Smooth muscle cell of the brain vasculature (primary cell): ENCODE results near the gene CCDC69.

ENCODE experiments used
- DNase-seq: peaks from one replicate; pipeline ENCODE4 v3.0.0-alpha.2; 2012; ENCODE audit warnings: low read depth, low spot score

The CCDC69 gene

DNA sequence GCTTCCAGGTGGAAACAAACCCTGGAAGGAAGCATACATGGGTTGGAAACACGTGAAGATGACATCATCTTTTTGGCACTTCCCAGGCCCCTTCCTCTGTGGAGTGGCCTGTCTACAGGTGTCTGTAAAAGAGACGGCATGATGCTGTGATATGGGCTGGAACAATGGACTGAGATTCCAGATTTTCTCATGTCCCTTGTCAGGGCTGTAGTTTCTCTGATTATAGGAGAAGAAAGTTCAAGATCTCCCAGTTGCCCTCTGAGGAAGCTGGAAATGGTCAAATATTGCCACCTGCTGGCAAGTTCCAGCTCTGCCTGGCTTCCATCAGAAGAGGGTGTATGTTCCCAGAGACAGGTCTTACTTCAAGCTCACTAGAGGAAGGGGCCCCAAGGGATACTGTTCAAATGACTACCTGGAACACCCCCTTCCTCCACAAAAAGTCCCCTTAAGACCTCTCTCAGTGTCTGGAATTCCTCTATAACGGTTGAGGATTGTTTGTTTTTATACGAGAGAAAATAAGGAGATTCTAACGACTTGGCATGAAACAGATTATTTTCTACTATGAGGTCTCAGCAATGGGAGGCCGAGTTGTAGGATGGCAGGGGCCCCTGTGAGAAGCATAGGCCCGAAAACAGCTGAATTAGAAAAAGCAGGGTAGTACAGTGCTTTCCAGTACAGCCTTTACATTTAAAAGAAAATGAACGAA is 59.1 kb downstream of the CCDC69 start:
- DNase-seq: peak; percentile 62

DNA sequence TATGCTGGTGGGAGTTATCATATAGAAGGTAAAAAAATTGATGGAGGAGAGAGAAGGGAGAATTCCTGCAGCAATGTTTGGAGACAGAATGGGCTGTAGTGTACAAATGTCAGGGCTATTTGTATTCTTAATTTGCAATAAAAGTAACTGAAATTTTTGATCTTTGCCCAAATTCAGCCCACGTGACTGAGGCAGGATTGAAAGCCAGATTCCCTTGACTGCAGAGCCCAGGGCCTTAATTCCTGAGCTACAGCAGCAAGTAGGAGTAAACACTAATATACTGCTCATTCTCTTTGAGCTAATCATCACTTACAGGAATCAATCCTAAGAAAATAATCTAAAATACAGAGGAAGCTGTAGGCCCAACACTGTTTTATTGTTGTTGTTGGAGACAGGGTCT is 61.1 kb downstream of the CCDC69 start:
- DNase-seq: no peak

DNA sequence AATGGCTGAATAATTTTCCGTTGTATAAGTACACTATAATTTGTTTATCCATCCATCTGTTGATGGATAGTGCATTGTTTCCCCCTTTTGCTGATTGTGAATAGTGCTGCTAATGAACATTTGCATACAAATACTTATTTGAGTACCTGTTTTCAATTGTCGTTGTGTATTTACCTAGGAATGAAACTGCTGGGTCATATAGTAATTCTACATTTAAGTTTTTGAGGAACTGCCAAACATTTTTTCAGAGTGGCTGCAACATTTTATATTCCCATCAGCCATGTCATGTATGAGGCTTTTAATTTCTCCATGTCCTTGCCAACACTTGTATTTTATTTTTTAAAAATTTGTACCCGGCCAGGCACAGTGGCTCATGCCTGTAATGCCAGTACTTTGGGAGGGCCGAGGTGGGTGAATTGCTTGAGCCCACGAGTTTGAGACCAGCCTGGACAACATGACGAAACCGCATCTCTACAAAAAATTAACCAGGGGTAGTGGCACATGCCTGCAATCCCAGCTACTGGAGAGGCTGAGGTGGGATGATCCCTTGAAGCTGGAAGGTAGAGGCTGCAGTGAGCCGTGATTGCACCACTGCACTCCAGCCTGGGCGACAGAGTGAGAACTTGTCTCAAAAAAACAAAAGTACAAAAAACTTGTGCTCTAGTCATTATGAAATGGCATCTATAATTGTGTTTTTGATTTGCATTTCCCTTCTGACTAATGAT is 64.1 kb downstream of the CCDC69 start:
- no peak for DNase-seq

DNA sequence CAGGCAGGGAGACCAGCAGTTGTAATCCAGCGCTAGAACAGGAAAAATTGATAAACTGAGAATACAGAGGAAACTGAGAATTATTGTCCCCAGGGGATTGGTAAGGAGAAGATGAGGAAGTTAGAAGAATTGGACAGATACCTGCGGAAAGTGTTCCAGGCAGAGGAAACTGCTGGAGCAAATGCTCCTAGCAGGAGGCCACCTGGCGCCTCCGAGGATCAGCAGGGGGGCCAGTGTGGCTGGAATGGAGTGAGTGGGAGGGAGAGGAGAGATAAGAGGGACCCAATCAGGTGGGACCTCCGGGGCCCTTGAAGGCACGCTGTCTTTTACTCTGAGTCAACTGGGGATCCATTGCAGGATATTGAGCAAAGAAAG is 65.6 kb downstream of the CCDC69 start:
- no peak for DNase-seq

DNA sequence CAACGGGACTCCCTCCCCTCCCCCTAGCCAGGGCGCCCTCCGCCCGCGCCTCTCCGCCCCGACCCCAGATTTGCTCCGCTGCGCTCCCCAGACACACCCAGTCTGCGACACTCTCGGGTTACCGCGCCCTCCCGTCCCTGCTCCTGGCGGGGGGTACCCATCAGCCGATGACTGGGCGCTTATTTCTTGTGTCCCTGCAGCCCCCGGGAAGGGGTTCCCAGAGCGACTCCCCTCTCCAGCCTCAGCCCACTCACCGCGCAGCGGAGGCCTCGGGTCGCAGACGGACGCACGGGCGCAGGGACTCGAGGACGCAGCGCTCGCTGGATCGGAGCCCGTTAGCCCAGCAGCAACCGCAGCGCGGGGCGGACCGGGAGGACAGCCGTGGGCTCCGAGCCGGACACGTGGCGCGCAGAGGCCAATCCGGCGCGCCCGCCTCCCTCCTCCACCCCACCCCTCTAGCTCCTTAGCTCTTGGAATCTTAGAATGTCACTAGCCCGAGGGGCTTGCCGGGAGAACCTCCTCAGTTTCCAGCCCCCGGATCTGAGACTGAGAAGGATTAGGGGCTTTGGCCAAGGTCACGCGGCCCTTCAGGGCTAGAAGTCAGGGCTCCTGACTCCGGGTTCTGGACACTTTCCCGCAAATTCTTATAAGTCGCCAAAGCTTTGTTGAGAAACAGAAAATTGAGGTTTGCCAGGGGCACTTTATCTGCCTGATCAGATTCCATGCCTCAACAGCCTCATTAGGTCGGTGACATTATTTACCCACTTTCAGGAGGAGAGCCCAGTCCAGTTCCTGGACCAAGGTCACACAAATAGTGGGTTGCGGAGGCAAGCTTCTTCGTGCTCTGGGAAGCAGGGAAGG is 66.2 kb downstream of the CCDC69 start, which contains the start of gene ANXA6:
ANXA6 (minus strand) TSS at position 354 of the 861 bp plus-strand sequence. CDS start 9,878 bp downstream, outside the sequence.
- DNase-seq: no peak

DNA sequence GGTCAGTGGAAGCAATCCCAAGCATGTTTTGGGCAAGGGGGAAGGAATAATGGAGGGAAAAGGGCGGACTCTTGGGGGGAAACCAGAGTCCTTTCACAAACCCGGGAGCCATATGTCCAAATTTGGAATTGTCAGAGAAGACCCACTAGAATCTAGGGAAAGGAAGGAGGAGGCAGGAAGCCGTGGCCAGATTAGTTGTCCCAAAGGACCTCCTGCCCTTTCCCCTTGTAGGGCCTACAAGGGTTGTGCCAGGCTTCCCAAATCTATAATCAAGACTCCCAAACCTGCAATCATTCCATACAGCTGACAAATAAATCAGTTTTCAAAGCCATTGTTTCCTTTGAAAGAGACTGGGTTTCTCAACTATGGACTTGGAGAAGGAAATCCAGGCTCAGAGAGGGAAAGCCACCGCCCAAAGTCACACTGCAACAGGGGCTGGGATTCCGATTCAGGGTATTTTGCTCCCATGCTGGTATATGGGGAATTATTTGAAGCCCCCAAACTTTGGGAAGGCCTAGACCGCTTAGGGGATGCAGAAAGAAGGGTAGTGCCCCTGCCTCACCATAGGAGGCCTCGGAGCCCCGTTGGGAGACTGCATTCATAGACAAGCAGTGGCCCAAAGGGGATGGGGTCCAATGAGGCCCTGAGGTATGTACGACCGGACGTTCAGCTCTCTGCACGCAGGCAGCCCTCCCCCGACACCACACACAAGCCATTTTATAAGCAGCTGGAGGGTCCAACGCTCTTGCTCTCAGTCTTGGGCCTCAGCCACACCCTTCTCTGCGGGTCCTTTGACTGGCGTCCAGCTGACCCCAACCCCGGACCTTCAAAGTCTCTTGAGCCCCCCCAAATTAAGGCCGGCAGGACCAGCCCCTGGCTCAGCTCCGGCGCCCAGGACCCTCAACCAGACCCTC is 67.1 kb downstream of the CCDC69 start:
- no peak for DNase-seq

DNA sequence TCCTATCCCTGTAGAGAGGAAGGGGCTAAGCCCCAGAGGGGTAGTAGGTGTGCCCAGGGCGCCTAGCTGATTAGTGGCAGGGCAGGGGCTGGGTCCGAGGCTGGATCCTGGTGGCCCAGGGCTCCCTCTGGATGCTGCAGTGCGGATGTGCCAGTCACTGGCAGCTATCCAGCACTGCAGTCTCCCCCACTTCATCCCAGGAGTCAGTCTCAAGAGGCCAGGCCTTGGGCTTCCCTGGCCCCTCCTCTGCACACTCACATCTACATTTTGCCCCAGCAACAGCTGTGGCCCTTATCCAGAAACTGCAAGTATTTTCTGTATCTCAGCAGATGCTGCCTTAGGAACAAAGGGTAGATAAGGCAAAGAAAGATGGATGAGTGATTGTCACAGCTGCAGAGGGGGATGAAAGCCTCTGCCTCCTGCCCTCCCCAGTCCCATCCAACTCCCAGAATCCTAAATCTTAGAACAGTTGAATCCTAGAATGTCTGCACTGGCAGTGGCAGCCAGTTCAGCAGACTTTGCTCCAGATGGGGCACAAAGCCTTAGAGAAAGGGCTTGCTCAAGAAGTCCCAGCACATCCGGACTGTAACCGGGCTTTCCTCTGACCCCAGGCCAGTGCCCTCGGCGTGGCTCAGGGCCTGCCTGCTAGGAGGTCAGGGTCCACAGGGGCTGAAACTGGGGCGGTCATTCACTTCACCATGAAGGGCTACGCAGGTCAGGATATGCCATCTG is 68.0 kb downstream of the CCDC69 start:
- no peak for DNase-seq

DNA sequence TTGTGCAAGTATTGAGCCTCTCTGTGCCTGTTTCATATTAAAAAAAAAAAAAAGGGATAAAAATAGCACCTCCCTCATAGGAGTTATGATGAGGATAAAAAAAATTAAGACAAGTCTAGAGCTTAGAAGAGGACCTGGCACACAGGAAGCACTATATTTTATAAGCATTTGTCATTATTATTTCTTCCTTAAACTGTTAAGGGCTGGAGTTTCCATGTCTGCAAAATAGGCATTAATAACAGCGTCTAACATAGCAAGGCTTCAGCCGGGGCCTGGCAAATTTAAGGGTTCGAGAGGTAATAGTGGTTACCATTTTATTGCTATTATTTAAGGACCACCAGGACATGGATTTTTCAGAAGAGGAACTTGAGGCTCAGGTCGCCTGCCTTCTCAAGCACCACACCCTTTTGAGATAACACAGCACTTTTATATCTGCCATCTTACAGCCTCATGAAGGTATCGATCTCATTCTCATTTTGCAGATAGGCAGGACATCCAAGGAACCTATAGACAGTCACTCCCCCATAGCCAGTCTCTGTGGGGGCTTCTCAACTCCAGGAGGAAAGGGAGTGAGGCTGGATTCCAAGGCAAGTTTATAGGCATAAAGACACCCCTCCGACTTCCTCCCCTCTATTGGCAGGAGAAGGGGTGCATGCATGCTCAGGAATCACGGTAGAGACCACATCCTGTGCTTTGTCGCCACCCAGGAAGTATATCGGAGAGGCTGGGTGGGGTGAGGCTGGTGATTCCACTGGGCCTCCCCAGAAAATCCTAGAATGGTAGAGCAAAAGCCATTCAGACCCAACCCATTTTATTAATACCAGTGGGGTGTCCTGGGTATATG is 68.7 kb downstream of the CCDC69 start:
- DNase-seq: no peak

DNA sequence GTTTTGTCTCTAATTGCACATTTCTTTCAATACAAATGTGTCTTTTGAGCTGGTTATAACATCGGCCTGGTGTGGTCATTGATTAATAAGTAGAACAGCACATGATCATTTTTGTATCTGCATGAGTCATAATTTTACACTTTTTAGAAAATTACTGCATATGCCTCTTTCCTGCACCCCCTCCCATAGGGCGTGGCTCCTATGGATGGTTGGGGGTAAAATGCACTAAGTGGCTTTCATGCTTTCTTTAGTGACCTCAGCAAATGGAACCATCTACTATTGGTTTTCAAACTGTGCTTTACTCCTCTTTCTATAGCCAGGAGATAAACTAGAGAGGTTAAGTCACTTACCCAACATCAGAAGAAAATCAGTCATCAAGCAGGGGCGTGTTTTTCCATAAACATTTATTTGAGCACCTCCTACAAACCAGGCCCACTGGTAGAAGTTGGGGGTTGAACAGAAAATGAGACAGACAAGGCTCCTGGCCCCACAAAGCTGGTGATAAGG is 70.1 kb downstream of the CCDC69 start:
- DNase-seq: no peak

DNA sequence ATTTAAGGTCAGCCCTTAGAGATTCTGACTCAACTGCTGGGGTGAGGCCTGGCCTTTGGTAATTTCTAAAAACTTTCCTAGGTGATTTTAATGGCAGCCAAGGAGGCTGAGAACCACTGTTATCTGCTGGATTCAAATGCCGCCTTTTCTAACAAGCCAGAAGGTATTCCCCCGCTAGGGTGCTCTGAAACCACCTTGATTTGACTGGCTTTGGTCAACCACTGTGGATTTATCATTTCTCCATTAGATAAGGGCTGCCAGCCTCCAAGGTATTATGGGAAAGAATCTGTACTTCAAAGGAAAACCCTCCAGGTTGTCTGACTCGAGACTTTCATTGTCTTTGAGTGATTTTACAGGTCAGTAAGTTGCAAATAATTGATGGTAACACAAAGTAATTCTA is 70.6 kb downstream of the CCDC69 start:
- DNase-seq: no peak

DNA sequence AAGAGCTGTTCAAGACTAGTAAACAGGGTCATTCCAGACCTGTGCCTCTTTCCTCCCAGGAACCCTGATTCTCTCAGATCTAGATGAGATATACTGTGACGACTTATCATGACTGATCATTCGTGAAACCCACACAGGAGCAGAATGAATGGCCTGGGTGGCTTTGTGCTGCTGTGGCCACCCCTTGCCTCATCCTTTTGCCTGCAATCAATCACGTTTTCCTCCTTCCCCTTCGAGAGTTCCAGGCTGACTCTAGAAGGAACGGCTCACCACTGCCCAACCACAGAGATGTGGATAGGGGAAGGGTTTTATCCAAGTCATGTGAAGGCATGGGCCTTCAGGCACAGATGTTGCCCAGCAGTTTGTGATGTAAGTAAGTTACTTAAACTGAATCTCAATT is 72.1 kb downstream of the CCDC69 start:
- no peak for DNase-seq

DNA sequence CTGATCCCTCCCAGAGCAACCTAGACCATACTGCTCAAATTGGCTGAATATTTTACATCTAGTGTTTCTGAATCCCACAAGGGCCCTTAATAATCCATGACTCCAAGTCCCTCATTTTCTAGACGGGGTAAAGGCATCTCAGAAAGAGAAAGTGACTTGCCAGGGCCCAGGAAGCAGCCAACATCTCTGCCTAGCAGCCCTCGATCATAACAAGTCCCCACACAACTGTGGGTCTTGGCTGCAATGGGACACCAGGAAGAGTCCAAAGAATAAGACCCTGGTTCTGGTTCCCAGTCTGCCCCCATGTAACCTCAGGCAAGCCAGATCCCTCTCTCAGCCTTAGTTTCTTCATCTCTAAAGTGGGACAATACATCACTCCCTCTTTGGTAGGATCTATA is 72.6 kb downstream of the CCDC69 start:
- DNase-seq: no peak

DNA sequence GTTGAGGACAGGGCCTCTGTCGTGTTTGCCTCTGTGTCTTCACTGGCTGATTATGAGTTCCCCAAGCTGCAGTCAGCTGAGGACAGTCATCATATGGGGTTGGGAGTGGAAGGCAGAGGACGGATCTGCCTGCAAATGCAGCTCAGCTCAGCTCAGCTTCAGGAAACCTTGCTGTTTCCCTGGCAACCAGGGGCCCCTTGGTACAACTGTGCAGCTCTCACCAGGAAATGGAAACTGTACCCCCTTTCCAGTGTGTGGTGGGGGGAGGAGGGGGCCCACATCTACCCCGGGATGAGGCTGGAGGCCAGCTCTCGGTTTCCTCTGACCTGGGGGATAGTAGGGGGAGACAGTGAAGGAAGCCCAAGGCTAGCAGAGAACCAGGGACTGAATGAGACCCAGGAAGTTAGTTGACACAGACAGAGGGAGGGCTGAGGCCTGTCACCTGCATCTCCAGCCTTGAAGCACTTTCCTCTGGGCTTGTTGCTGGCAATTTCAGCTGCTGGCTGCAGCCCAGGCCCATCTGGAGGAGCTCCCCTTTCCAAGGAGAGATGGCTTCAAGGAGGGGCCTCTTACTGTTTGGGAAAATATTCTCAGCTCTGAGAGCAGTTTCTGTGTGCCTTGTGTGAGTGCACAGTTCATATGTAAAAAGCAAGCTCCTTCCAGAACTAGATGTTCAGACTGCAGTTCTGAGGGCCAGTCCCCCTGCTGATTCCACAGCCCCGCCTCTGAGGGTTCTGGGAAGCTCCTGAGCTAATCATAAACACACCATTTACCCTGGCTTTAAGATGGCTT is 73.2 kb downstream of the CCDC69 start:
- DNase-seq: peak; percentile 78

DNA sequence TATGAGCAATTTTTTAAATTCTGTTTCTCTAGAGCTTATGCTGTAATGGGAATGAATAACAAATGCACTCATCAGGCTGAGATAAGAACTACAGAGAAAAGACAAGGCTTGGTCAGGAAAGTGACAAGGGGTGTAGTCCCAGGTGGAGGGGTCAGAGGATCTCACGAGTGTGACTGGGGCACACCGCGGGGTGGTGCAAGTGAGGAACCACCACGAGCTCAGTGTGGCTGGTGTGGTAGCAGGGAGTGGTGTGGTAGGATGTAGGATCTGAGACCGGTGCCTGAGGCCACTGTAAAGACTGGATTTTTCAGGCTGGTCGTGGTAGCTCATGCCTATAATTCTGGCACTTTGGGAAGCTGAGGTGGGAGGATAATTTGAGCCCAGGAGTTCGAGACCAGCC is 75.3 kb downstream of the CCDC69 start:
- DNase-seq: no peak

DNA sequence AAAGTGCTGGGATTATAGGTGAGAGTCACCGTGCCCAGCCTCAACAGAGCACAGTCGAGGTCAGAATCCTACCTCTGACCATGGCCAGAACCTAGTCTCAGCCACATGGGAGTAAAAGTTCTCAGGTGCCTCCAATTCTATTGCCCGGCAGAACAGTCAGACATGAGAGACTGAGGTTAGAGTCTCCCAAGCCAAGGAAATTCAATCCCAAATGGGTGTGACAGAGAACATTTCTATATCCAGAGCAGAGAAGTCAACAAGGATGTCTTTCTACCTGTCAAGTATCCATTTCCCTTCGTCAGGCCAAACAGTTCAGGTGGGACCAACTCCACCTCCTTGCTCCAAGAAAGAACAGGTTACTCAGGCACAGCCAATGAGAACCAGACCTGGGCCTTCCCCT is 76.9 kb downstream of the CCDC69 start:
- DNase-seq: no peak

DNA sequence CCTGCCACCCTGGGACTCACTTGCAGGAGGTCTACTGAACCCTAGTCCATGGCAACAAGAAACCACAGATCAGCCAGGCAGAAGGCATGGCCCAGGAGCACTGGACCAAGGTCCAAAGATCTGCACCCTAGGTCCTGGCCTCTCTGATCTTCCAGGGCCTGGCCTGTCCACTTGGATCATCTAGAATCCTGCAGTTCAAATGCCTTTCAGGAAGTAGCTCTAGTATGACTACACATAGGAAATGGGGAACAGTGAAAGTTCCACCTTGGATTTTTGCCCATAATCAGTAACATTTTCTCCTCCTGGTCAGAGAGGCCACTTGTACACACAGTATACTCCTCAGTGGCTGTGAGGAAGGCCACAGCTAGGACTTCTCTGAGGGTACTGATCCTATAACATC is 77.8 kb downstream of the CCDC69 start:
- no peak for DNase-seq

DNA sequence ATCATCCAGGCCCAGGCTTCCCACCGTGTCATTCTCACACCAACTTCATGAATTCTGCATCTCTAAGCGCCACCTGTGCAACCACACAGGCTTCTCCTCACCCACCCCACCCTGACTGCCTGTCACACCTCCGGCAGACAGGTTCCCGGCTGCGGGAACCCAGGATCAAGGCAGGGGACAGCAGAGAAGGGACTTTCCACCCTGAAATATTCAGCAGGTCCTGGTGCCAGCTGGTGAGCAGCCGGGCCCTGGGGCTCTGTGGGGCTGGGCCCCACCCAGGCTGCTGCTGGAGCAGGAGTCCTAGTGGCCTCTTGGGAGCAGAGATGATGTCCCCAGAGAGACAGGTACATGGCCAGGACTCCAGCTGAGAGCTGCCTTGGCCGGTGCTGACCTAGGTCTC is 79.0 kb downstream of the CCDC69 start:
- no peak for DNase-seq

DNA sequence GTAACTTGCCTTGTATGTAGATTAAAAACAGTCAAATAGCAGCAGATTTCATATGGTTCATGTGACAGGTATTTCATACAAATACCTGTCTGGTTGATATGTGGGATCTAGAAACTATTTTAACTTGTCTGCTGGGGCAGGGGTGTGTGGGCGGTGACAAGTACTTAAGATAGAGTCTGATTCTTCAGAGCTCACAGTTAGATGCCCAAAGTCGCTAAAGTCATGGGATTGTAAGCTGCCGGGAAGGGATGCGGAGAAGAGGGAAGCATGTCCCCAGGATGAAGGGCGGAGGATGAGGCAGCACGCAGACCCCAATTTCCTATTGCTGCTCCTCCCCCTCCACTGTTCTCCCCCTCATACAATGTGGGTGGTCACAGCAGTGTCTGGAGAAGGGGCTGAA is 79.6 kb downstream of the CCDC69 start:
- no peak for DNase-seq

DNA sequence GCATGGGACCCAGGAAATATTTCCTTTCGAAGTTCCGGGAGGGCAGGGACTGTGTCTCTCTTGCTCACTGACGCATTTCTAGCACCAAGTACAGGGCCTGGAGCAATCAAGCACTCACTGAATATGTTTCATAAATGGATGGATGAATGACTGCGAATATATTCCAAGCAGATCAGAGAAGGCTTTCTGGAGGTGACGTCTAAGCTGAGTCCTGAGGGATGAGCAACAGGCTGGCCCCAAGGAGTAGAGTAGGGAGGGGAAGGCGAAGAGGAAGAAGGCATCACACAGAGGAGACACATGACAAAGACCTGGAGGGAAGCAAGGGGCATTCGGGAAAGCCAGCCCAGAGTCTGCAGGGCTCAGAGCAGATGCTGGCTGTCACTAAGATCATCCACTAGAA is 80.2 kb downstream of the CCDC69 start:
- DNase-seq: no peak
